ENCODE data around the gene DLG4.

- TF ChIP-seq CTCF (IDR thresholded peaks at IDR 0.05; ENCODE audit: borderline replicate concordance, extremely low read depth, low read length, poor library complexity, severe bottlenecking) (no peak), EZH2 (IDR thresholded peaks at IDR 0.05; ENCODE audit: borderline replicate concordance, low read depth, low read length, severe bottlenecking) (no peak)
Measured at GRCh38 chr17:7176107-7176840, 43.4 kb downstream of the DLG4 start.
